Dedifferentiated amniotic fluid mesenchymal stem cell (primary cell): Measurements from ENCODE around the gene RREB1.

Experiments
- DNase-seq: peaks from one replicate; pipeline ENCODE4 v3.0.0-alpha.2; 2016; ENCODE audit errors: extremely low spot score

Gene RREB1

GRCh38 chr6:7193122-7193521, 85.4 kb downstream of the RREB1 start:
- no peak for DNase-seq

- no peak for DNase-seq
Measured at GRCh38 chr6:7194657-7195056, 86.9 kb downstream of the RREB1 start.

GRCh38 chr6:7195339-7196018, 87.7 kb downstream of the RREB1 start:
- DNase-seq = no peak

- no peak for DNase-seq
Measured at GRCh38 chr6:7196019-7196402, 88.2 kb downstream of the RREB1 start.

- DNase-seq = no peak
Measured at GRCh38 chr6:7196685-7197283, 89.0 kb downstream of the RREB1 start.

- no peak for DNase-seq
Measured at GRCh38 chr6:7197747-7198146, 90.0 kb downstream of the RREB1 start.

- DNase-seq = no peak
Measured at GRCh38 chr6:7198833-7199800, 91.4 kb downstream of the RREB1 start.

- no peak for DNase-seq
Measured at GRCh38 chr6:7200598-7201443, 93.1 kb downstream of the RREB1 start.

GRCh38 chr6:7201444-7201731, 93.6 kb downstream of the RREB1 start:
- DNase-seq = no peak

- DNase-seq = no peak
Measured at GRCh38 chr6:7201732-7202541, 94.2 kb downstream of the RREB1 start.

- DNase-seq = no peak
Measured at GRCh38 chr6:7202950-7203349, 95.2 kb downstream of the RREB1 start.

- DNase-seq = no peak
Measured at GRCh38 chr6:7203939-7204338, 96.2 kb downstream of the RREB1 start.

- no peak for DNase-seq
Measured at GRCh38 chr6:7204726-7205125, 97.0 kb downstream of the RREB1 start.

GRCh38 chr6:7207720-7208119, 100.0 kb downstream of the RREB1 start:
- no peak for DNase-seq

- DNase-seq = no peak
Measured at GRCh38 chr6:7213416-7213815, 105.7 kb downstream of the RREB1 start.

- no peak for DNase-seq
Measured at GRCh38 chr6:7214468-7214867, 106.7 kb downstream of the RREB1 start.

GRCh38 chr6:7215131-7215530, 107.4 kb downstream of the RREB1 start:
- DNase-seq = no peak

- no peak for DNase-seq
Measured at GRCh38 chr6:7215798-7216231, 108.1 kb downstream of the RREB1 start.

- DNase-seq = no peak
Measured at GRCh38 chr6:7216941-7217621, 109.3 kb downstream of the RREB1 start.

- DNase-seq = no peak
Measured at GRCh38 chr6:7218406-7218988, 110.7 kb downstream of the RREB1 start.
